HCT116 (cell line): ENCODE results near the gene DNM3. TPM values are rescaled to one million over a fixed set of nuclear protein-coding genes. Genes with fewer than 3 reads are reported as not detected.

Experiments
- ATAC-seq: fragments of 200-7000 bp; cut with Tn5 transposase; 2 replicates; pipeline ENCODE4 v1.9.1; 2020; ENCODE audit warnings: mild to moderate bottlenecking, moderate library complexity
- BruUV-seq: library from RNA; stranded (reverse); fragments of 400-500 nt; replicated peaks from 2 replicates; lab custom pipeline; 2021; lab: Mats Ljungman, UMichigan
- CTCF ChIA-PET: fragments of 300-600 bp; sonication (Branson Sonifier 250); formaldehyde crosslinking; loops from one replicate; lab custom pipeline; 2021; ENCODE audit warnings: antibody characterized with exemption; lab: Charles Lee
- POLR2A ChIA-PET: fragments of 300-600, 350-600 bp; sonication (Branson Sonifier 250); formaldehyde crosslinking; loops from one replicate; lab custom pipeline; 2021; ENCODE audit warnings: antibody characterized with exemption; lab: Charles Lee
- RAD21 ChIA-PET, 2 experiments: fragments of 300-600 bp; sonication (Branson Sonifier 250); formaldehyde crosslinking; loops; one replicate each; lab custom pipeline; 2023; ENCODE audit warnings: low total read pairs in 2 of 2; ENCODE audit not compliant: uncharacterized antibody in 2 of 2, unreplicated experiment in 2 of 2, low non-redundant PET in 1 of 2; lab: Charles Lee
- DNase-seq: peaks from one replicate; pipeline ENCODE4 v3.0.0-alpha.2; 2010; ENCODE audit warnings: low read depth, low spot score
- H2AFZ ChIP-seq: fragments of 200-600 bp; shearing (Covaris generic), sonication (generic); 2 replicates; pipeline ENCODE4 v1.6.1; 2017; ENCODE audit warnings: low read depth, mixed run types, mixed read lengths, antibody characterized with exemption, low read length; ENCODE audit not compliant: poor library complexity, severe bottlenecking
- H3K27ac ChIP-seq: 2 replicates; pipeline ENCODE4 v1.5.1; 2012; ENCODE audit warnings: low read depth, low read length
- H3K27me3 ChIP-seq: fragments of 200-600 bp; sonication (generic); 2 replicates; pipeline ENCODE4 v1.6.1; 2016; ENCODE audit warnings: mixed run types, low read length, mixed read lengths; ENCODE audit not compliant: insufficient read depth
- H3K36me3 ChIP-seq, 2 experiments: fragments of 200-500 bp in 1 of 2; fragments of 200-600 bp in 1 of 2; sonication (Bioruptor generic) in 1 of 2; sonication (generic) in 1 of 2; 2 replicates each; pipeline versions ENCODE4 v1.5.1 to v1.6.1; 2014 to 2016; ENCODE audit warnings: low read length in 2 of 2, inconsistent platforms in 1 of 2, mixed read lengths in 1 of 2, mixed run types in 1 of 2; ENCODE audit not compliant: insufficient read depth in 2 of 2, control insufficient read depth in 1 of 2
- H3K4me1 ChIP-seq, 2 experiments: fragments of 200-600 bp in 1 of 2; sonication (generic) in 1 of 2; 2 replicates each; pipeline versions ENCODE4 v1.5.1 to v1.6.1; 2012 to 2017; ENCODE audit warnings: low read length in 2 of 2, inconsistent platforms in 1 of 2, mild to moderate bottlenecking in 1 of 2, mixed read lengths in 1 of 2, mixed run types in 1 of 2, moderate library complexity in 1 of 2; ENCODE audit not compliant: insufficient read depth in 2 of 2, control insufficient read depth in 1 of 2
- H3K4me2 ChIP-seq: fragments of 200-600 bp; sonication (generic); 2 replicates; pipeline ENCODE4 v1.6.1; 2017; ENCODE audit warnings: mixed run types, low read length, mixed read lengths
- H3K4me3 ChIP-seq, 2 experiments: fragments of 200-600 bp in 1 of 2; sonication (generic) in 1 of 2; replicated peaks in 1 of 2; 2 replicates each; pipeline ENCODE4 v1.5.1; 2011 to 2016; ENCODE audit warnings: low read length in 2 of 2, control low read depth in 1 of 2, low read depth in 1 of 2, mild to moderate bottlenecking in 1 of 2, mixed read lengths in 1 of 2, mixed run types in 1 of 2
- H3K79me2 ChIP-seq: fragments of 200-600 bp; sonication (generic); 2 replicates; pipeline ENCODE4 v1.6.1; 2017; ENCODE audit warnings: mild to moderate bottlenecking, mixed run types, low read length, moderate library complexity, mixed read lengths; ENCODE audit not compliant: insufficient read depth
- H3K9ac ChIP-seq: fragments of 200-600 bp; sonication (generic); 2 replicates; pipeline ENCODE4 v1.6.1; 2016; ENCODE audit warnings: low read length, mixed read lengths
- H3K9me2 ChIP-seq: fragments of 200-600 bp; sonication (generic), shearing (Covaris generic); 2 replicates; pipeline ENCODE4 v1.6.1; 2017; ENCODE audit warnings: mixed run types, mild to moderate bottlenecking, moderate library complexity; ENCODE audit not compliant: insufficient read depth
- H3K9me3 ChIP-seq, 2 experiments: fragments of 200-500 bp in 1 of 2; fragments of 200-600 bp in 1 of 2; sonication (Bioruptor generic) in 1 of 2; sonication (generic) in 1 of 2; 2 replicates each; pipeline ENCODE4 v1.6.1; 2014 to 2017; ENCODE audit warnings: low read length in 2 of 2, mixed read lengths in 2 of 2, inconsistent platforms in 1 of 2, low read depth in 1 of 2, mild to moderate bottlenecking in 1 of 2, mixed run types in 1 of 2, moderate library complexity in 1 of 2; ENCODE audit not compliant: control insufficient read depth in 1 of 2, insufficient read depth in 1 of 2
- H4K20me1 ChIP-seq: fragments of 200-600 bp; sonication (generic), shearing (Covaris generic); 2 replicates; pipeline ENCODE4 v1.6.1; 2017; ENCODE audit warnings: mixed run types, mild to moderate bottlenecking, moderate library complexity; ENCODE audit not compliant: insufficient read depth
- ATF3 ChIP-seq: IDR thresholded peaks from 2 replicates; pipeline ENCODE4 v1.6.1; 2012
- CBX3 ChIP-seq: IDR thresholded peaks from 2 replicates; pipeline ENCODE4 v1.6.1; 2012; ENCODE audit warnings: low read depth
- CEBPB ChIP-seq: IDR thresholded peaks from 2 replicates; pipeline ENCODE4 v1.6.1; 2012; ENCODE audit warnings: low read depth
- CTCF ChIP-seq, 3 experiments: fragments of 200-600 bp in 1 of 3; sonication (generic) in 1 of 3; IDR thresholded peaks in 2 of 3; conservative IDR thresholded peaks in 1 of 3; 2 replicates each; pipeline ENCODE4 v1.5.1; 2012 to 2017; ENCODE audit warnings: low read depth in 2 of 3, low read length in 2 of 3, antibody characterized with exemption in 1 of 3, borderline replicate concordance in 1 of 3, control low read depth in 1 of 3, mild to moderate bottlenecking in 1 of 3, mixed read lengths in 1 of 3, mixed run types in 1 of 3, moderate library complexity in 1 of 3; ENCODE audit not compliant: insufficient read depth in 1 of 3
- EZH2 ChIP-seq: fragments of 200-600 bp; sonication (generic); IDR thresholded peaks from 2 replicates; pipeline ENCODE4 v1.6.1; 2017; ENCODE audit warnings: antibody characterized with exemption, mixed run types
- EZH2phosphoT487 ChIP-seq: fragments of 200-600 bp; IDR thresholded peaks from 2 replicates; pipeline ENCODE4 v1.6.1; 2018; ENCODE audit warnings: antibody characterized with exemption, borderline replicate concordance
- FOSL1 ChIP-seq: IDR thresholded peaks from 2 replicates; pipeline ENCODE4 v1.6.1; 2012; ENCODE audit warnings: low read depth
- JUND ChIP-seq: IDR thresholded peaks from 2 replicates; pipeline ENCODE4 v1.6.1; 2012
- POLR2A ChIP-seq: IDR thresholded peaks from 2 replicates; pipeline ENCODE4 v1.7.0; 2011; ENCODE audit warnings: borderline replicate concordance; ENCODE audit not compliant: insufficient read depth, insufficient read length; ENCODE audit errors: extremely low read depth
- RAD21 ChIP-seq: IDR thresholded peaks from 2 replicates; pipeline ENCODE4 v1.6.1; 2012; ENCODE audit warnings: low read depth, mild to moderate bottlenecking
- REST ChIP-seq: IDR thresholded peaks from 2 replicates; pipeline ENCODE4 v1.6.1; 2012; ENCODE audit warnings: low read depth
- SIN3A ChIP-seq: IDR thresholded peaks from 2 replicates; pipeline ENCODE4 v1.6.1; 2012; ENCODE audit warnings: low read depth
- SP1 ChIP-seq: IDR thresholded peaks from 2 replicates; pipeline ENCODE4 v1.6.1; 2012; ENCODE audit warnings: low read depth
- SRF ChIP-seq: IDR thresholded peaks from 2 replicates; pipeline ENCODE4 v1.6.1; 2012; ENCODE audit warnings: low read depth
- TCF7L2 ChIP-seq: IDR thresholded peaks from 2 replicates; pipeline ENCODE4 v1.7.0; 2011; ENCODE audit warnings: borderline replicate concordance, inconsistent platforms; ENCODE audit not compliant: insufficient read depth, insufficient read length; ENCODE audit errors: extremely low read depth
- ZFX ChIP-seq: fragments of 450-650 bp; IDR thresholded peaks from 2 replicates; pipeline ENCODE4 v1.6.1; 2017
- ZNF274 ChIP-seq: fragments of 200-500 bp; sonication (Bioruptor generic); IDR thresholded peaks from 2 replicates; pipeline ENCODE4 v1.6.1; 2014; ENCODE audit warnings: mild to moderate bottlenecking, low read depth, low read length, inconsistent platforms
- intact Hi-C: fragments of 100-400 bp; cut with micrococcal nuclease; formaldehyde crosslinking; loops from 2 replicates; pipeline ENCODE4 v1.10.0; 2022
- total RNA-seq: library from RNA; stranded (reverse); gene quantifications from one replicate; pipeline ENCODE4 v1.2.1, GENCODE V29; 2021; ENCODE audit not compliant: unreplicated experiment
- TF ChIP-seq, protein P1 (sequence below): IDR thresholded peaks from 2 replicates; pipeline ENCODE4 v1.6.1; 2012

DNM3 gene
- total RNA-seq, 1 experiment from 2014 or later: 3.1 TPM

- ATAC-seq (peak; percentile 81), DNase-seq (peak; percentile 74)
- no TSS peak for BruUV-seq
- Histone ChIP-seq H3K4me3 (peak overlapping the region in 1 of 2 experiments; percentile 15; a peak in 1 of 4 replicates), H3K27ac (peak overlapping the region; percentile 49), H3K9me3 (no peaks in the 10 kb centered on the region), H3K79me2 (no peaks in the 10 kb centered on the region), H3K9ac (no peak overlapping the region), H3K4me2 (peak overlapping the region; percentile 64), H3K9me2 (0 out of 2 replicates have a peak, but pooled peaks cover 5% of the 10 kb centered on the region), H3K36me3 (no peaks in the 10 kb centered on the region), H4K20me1 (no peaks in the 10 kb centered on the region), H2AFZ (no peak overlapping the region), H3K27me3 (no peaks in the 10 kb centered on the region), H3K4me1 (peaks cover 48 to 59% of the 10 kb centered on the region in 2 experiments)
- RAD21 ChIA-PET: no interaction called here
- TF ChIP-seq FOSL1: peak; percentile 83
- peak; percentile 96 for TF ChIP-seq TCF7L2
- no peak for TF ChIP-seq REST
- no peak for TF ChIP-seq EZH2phosphoT487
- TF ChIP-seq EZH2: no peak
- no peak for TF ChIP-seq CTCF (IDR thresholded peaks at IDR 0.05 in 2 of 3, conservative IDR thresholded peaks at IDR 0.05 in 1 of 3; ENCODE audit: borderline replicate concordance in 1 of 3, insufficient read depth in 1 of 3, low read depth in 2 of 3, low read length in 2 of 3)
- no peak for TF ChIP-seq ZNF274
- no peak for TF ChIP-seq POLR2A
- no peak for TF ChIP-seq ZFX
- TF ChIP-seq, protein P1, sequence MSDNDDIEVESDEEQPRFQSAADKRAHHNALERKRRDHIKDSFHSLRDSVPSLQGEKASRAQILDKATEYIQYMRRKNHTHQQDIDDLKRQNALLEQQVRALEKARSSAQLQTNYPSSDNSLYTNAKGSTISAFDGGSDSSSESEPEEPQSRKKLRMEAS: peak; percentile 48; the same call in 1 of the 2 replicates
- peak; percentile 51 for TF ChIP-seq SRF
- peak; percentile 75; the same call in 1 of the 2 replicates for TF ChIP-seq SIN3A
- peak; percentile 95 for TF ChIP-seq JUND
- TF ChIP-seq CBX3: peak; percentile 76; the same call in 1 of the 2 replicates
- no peak for TF ChIP-seq ATF3
- peak; percentile 23; the same call in 1 of the 2 replicates for TF ChIP-seq RAD21
- peak; percentile 85 for TF ChIP-seq SP1
- peak; percentile 68 for TF ChIP-seq CEBPB
- intact Hi-C loops: no loop called here
- CTCF ChIA-PET: no interaction called here
- POLR2A ChIA-PET: no interaction called here
Observed at GRCh38 chr1:171916315-171916771, 75.0 kb downstream of the DNM3 start.
